Panc1 (cell line): ENCODE results near the gene PTPRK. TPM values are rescaled to one million over a fixed set of nuclear protein-coding genes. Genes with fewer than 3 reads are reported as not detected.

Source experiments
- ATAC-seq: fragments of 200-7000 bp; cut with Tn5 transposase; 2 replicates; pipeline ENCODE4 v1.9.1; 2020; ENCODE audit warnings: mild to moderate bottlenecking, moderate library complexity
- BruUV-seq: library from RNA; stranded (reverse); fragments of 400-500 nt; replicated peaks from 2 replicates; lab custom pipeline; 2021; lab: Mats Ljungman, UMichigan
- CTCF ChIA-PET: fragments of 300-600 bp; sonication (Branson Sonifier 250); formaldehyde crosslinking; loops from one replicate; lab custom pipeline; 2022; ENCODE audit warnings: antibody characterized with exemption; lab: Charles Lee
- POLR2A ChIA-PET: fragments of 300-600 bp; sonication (Branson Sonifier 250); formaldehyde crosslinking; loops from one replicate; lab custom pipeline; 2022; ENCODE audit warnings: antibody characterized with exemption; lab: Charles Lee
- DNase-seq: peaks from one replicate; pipeline ENCODE4 v3.0.0-alpha.2; 2010; ENCODE audit warnings: low read depth, low spot score
- H3K27ac ChIP-seq: 2 replicates; pipeline ENCODE4 v1.5.1; 2011; ENCODE audit warnings: mild to moderate bottlenecking, low read length, inconsistent platforms
- H3K27me3 ChIP-seq: fragments of 200-500 bp; sonication (Bioruptor generic); 2 replicates; pipeline ENCODE4 v1.6.0; 2014; ENCODE audit warnings: low read length, inconsistent platforms; ENCODE audit not compliant: control insufficient read depth, insufficient read depth
- H3K36me3 ChIP-seq: fragments of 200-500 bp; sonication (Bioruptor generic); 2 replicates; pipeline ENCODE4 v1.5.1; 2014; ENCODE audit warnings: inconsistent platforms, mild to moderate bottlenecking, low read length, moderate library complexity; ENCODE audit not compliant: control insufficient read depth, insufficient read depth
- H3K4me1 ChIP-seq: 2 replicates; pipeline ENCODE4 v1.5.1; 2011; ENCODE audit warnings: inconsistent platforms, mild to moderate bottlenecking, low read length, moderate library complexity; ENCODE audit not compliant: control insufficient read depth, insufficient read depth
- H3K4me3 ChIP-seq, 2 experiments: 2 replicates each; pipeline ENCODE4 v1.5.1; 2011 to 2012; ENCODE audit warnings: low read depth in 2 of 2, low read length in 2 of 2, mild to moderate bottlenecking in 2 of 2, inconsistent platforms in 1 of 2, moderate library complexity in 1 of 2
- H3K9me3 ChIP-seq: fragments of 200-500 bp; sonication (Bioruptor generic); 2 replicates; pipeline ENCODE4 v1.5.1; 2014; ENCODE audit warnings: low read depth, mild to moderate bottlenecking, inconsistent platforms, low read length, moderate library complexity; ENCODE audit not compliant: control insufficient read depth, insufficient read depth
- POLR2AphosphoS5 ChIP-seq: IDR thresholded peaks from 2 replicates; pipeline ENCODE4 v1.6.1; 2012; ENCODE audit warnings: mild to moderate bottlenecking, low read depth, low read length, moderate library complexity
- SIN3A ChIP-seq: IDR thresholded peaks from 2 replicates; pipeline ENCODE4 v1.6.1; 2012; ENCODE audit warnings: low read depth, mild to moderate bottlenecking, low read length, moderate library complexity, borderline replicate concordance; ENCODE audit not compliant: insufficient read depth
- TCF7L2 ChIP-seq: IDR thresholded peaks from 2 replicates; pipeline ENCODE4 v1.6.1; 2011; ENCODE audit warnings: mild to moderate bottlenecking, low read depth, low read length, inconsistent platforms
- in situ Hi-C: cut with HindIII; loops from 2 replicates; pipeline ENCODE4 v1.10.0; 2016; ENCODE audit warnings: low sequenced_read_pairs, low pct_unique_long_range_greater_than_20kb
- intact Hi-C: fragments of 100-400 bp; cut with micrococcal nuclease; formaldehyde crosslinking; loops from one replicate; pipeline ENCODE4 v1.10.0; 2022; ENCODE audit not compliant: unreplicated experiment
- total RNA-seq: library from RNA; stranded (reverse); gene quantifications from one replicate; pipeline ENCODE4 v1.2.1, GENCODE V29; 2021; ENCODE audit not compliant: unreplicated experiment
- TF ChIP-seq, protein P1 (sequence below), 2 experiments: IDR thresholded peaks; 2 replicates each; pipeline ENCODE4 v1.6.1; 2011 to 2012; ENCODE audit warnings: low read depth in 2 of 2, control low read depth in 1 of 2, low read length in 1 of 2, mild to moderate bottlenecking in 1 of 2, moderate library complexity in 1 of 2; ENCODE audit not compliant: insufficient read depth in 1 of 2
- TF ChIP-seq, protein P2 (sequence below): fragments of 450-650 bp; IDR thresholded peaks from 2 replicates; pipeline ENCODE4 v1.5.1; 2017; ENCODE audit warnings: mild to moderate bottlenecking

The PTPRK gene
- total RNA-seq, 1 experiment from 2014 or later, result 61.8 TPM

DNA sequence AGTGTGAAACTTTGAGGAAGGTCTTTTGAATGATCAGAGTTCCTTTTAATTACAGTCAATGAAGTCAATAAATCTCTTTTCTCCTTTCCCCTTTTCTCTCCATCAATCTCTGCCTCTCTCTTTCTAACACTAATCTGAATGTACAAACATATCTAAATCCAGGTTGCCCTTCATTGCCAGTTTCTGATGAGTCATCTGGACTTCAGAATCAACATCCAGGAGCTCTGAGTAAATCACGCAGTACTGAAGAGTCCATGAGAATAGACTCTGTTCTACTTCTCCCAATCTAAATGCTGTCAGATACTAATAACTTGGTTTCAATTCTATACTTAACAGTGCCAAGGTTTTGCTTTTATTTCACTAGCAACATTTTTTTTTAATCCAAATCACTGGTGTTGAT lies 380.9 kb downstream of the PTPRK start:
- intact Hi-C loops, result no loop called here
- no peaks in the 10 kb centered on the region for H3K27me3 ChIP-seq
- peak; percentile 7 for DNase-seq
- H3K27ac ChIP-seq, result no peak overlapping the region
- no peaks in the 10 kb centered on the region; the same call in 1 of the 2 replicates for H3K36me3 ChIP-seq
- no peak overlapping the region for H3K4me3 ChIP-seq
- ATAC-seq, result no peak
- no peaks in the 10 kb centered on the region for H3K9me3 ChIP-seq
- no peak for TF ChIP-seq TCF7L2
- TF ChIP-seq, protein P1, sequence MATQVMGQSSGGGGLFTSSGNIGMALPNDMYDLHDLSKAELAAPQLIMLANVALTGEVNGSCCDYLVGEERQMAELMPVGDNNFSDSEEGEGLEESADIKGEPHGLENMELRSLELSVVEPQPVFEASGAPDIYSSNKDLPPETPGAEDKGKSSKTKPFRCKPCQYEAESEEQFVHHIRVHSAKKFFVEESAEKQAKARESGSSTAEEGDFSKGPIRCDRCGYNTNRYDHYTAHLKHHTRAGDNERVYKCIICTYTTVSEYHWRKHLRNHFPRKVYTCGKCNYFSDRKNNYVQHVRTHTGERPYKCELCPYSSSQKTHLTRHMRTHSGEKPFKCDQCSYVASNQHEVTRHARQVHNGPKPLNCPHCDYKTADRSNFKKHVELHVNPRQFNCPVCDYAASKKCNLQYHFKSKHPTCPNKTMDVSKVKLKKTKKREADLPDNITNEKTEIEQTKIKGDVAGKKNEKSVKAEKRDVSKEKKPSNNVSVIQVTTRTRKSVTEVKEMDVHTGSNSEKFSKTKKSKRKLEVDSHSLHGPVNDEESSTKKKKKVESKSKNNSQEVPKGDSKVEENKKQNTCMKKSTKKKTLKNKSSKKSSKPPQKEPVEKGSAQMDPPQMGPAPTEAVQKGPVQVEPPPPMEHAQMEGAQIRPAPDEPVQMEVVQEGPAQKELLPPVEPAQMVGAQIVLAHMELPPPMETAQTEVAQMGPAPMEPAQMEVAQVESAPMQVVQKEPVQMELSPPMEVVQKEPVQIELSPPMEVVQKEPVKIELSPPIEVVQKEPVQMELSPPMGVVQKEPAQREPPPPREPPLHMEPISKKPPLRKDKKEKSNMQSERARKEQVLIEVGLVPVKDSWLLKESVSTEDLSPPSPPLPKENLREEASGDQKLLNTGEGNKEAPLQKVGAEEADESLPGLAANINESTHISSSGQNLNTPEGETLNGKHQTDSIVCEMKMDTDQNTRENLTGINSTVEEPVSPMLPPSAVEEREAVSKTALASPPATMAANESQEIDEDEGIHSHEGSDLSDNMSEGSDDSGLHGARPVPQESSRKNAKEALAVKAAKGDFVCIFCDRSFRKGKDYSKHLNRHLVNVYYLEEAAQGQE (IDR thresholded peaks at IDR 0.05; ENCODE audit: insufficient read depth in 1 of 2, low read depth in 2 of 2, low read length in 1 of 2), result no peak
- TF ChIP-seq POLR2AphosphoS5, result no peak
- no peak for TF ChIP-seq SIN3A
- TF ChIP-seq, protein P2, sequence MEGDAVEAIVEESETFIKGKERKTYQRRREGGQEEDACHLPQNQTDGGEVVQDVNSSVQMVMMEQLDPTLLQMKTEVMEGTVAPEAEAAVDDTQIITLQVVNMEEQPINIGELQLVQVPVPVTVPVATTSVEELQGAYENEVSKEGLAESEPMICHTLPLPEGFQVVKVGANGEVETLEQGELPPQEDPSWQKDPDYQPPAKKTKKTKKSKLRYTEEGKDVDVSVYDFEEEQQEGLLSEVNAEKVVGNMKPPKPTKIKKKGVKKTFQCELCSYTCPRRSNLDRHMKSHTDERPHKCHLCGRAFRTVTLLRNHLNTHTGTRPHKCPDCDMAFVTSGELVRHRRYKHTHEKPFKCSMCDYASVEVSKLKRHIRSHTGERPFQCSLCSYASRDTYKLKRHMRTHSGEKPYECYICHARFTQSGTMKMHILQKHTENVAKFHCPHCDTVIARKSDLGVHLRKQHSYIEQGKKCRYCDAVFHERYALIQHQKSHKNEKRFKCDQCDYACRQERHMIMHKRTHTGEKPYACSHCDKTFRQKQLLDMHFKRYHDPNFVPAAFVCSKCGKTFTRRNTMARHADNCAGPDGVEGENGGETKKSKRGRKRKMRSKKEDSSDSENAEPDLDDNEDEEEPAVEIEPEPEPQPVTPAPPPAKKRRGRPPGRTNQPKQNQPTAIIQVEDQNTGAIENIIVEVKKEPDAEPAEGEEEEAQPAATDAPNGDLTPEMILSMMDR, result no peak
- ChIA-PET CTCF (no interaction called here), POLR2A (interaction anchor here (0.5 kb wide), 1 partner anchor 122 kb away, joined by 15 read pairs; no protein-coding TSS in a partner anchor)
- in situ Hi-C loops, result no loop called here
- no peaks in the 10 kb centered on the region; the same call in 1 of the 2 replicates for H3K4me1 ChIP-seq
- BruUV-seq, result no TSS peak

DNA sequence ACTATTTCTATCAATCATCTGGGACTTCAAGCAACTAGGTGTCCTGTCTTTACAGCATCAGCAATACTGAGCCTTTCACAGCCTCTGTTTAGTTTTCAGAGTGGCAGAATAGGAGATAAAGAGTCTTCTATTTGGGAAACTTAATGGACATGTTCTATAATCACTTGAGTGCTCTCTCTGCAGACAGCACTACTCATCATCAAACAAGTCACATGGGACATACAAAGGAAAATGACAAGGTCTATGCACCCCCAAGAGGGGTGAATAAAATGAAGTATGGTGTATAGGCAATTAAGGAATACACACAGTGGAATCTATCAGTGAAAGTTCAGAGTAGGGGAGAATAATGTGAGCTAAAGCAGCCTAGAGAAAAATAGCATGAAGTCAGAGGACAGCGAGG lies 381.7 kb downstream of the PTPRK start:
- intact Hi-C loops, result no loop called here

More for the DNA sequence above, 381.7 kb downstream of the PTPRK start:
- CTCF ChIA-PET, result no interaction called here
- Histone ChIP-seq H3K4me3 (no peak overlapping the region), H3K9me3 (no peaks in the 10 kb centered on the region), H3K27me3 (no peaks in the 10 kb centered on the region), H3K4me1 (no peaks in the 10 kb centered on the region; the same call in 1 of the 2 replicates), H3K27ac (no peak overlapping the region), H3K36me3 (no peaks in the 10 kb centered on the region; the same call in 1 of the 2 replicates)
- POLR2A ChIA-PET, result no interaction called here
- no peak for DNase-seq
- in situ Hi-C loops, result no loop called here
- TF ChIP-seq, protein P2, result no peak
- TF ChIP-seq, protein P1 (IDR thresholded peaks at IDR 0.05; ENCODE audit: insufficient read depth in 1 of 2, low read depth in 2 of 2, low read length in 1 of 2), result no peak
- TF ChIP-seq POLR2AphosphoS5, result no peak
- BruUV-seq, result no TSS peak
- no peak for ATAC-seq
